PC-9 (cell line): Measurements from ENCODE around the gene ACAP2.

Experiments used
- EZH2 ChIP-seq: fragments of 200-600 bp; sonication (generic); IDR thresholded peaks from 2 replicates; pipeline ENCODE4 v1.8.0; 2017; ENCODE audit warnings: antibody characterized with exemption, low read depth
- TF ChIP-seq, protein P1 (sequence below): fragments of 200-600 bp; sonication (generic); conservative IDR thresholded peaks from 2 replicates; pipeline ENCODE4 v1.6.1; 2017; ENCODE audit warnings: mixed run types, antibody characterized with exemption, mild to moderate bottlenecking, moderate library complexity

- no peak for TF ChIP-seq EZH2
- TF ChIP-seq, protein P1, sequence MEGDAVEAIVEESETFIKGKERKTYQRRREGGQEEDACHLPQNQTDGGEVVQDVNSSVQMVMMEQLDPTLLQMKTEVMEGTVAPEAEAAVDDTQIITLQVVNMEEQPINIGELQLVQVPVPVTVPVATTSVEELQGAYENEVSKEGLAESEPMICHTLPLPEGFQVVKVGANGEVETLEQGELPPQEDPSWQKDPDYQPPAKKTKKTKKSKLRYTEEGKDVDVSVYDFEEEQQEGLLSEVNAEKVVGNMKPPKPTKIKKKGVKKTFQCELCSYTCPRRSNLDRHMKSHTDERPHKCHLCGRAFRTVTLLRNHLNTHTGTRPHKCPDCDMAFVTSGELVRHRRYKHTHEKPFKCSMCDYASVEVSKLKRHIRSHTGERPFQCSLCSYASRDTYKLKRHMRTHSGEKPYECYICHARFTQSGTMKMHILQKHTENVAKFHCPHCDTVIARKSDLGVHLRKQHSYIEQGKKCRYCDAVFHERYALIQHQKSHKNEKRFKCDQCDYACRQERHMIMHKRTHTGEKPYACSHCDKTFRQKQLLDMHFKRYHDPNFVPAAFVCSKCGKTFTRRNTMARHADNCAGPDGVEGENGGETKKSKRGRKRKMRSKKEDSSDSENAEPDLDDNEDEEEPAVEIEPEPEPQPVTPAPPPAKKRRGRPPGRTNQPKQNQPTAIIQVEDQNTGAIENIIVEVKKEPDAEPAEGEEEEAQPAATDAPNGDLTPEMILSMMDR = no peak
Measured at GRCh38 chr3:195453236-195453635, 10.4 kb upstream of the ACAP2 start.
